ENCODE data around the gene LTV1. TPM values are rescaled to one million over a fixed set of nuclear protein-coding genes. Genes with fewer than 3 reads are reported as not detected.
"Not testable (repeated sequence)": the region's sequence is repeated elsewhere in the genome, so short reads cannot be mapped to it uniquely, and the experiment has no call there.

The LTV1 gene, protein sequence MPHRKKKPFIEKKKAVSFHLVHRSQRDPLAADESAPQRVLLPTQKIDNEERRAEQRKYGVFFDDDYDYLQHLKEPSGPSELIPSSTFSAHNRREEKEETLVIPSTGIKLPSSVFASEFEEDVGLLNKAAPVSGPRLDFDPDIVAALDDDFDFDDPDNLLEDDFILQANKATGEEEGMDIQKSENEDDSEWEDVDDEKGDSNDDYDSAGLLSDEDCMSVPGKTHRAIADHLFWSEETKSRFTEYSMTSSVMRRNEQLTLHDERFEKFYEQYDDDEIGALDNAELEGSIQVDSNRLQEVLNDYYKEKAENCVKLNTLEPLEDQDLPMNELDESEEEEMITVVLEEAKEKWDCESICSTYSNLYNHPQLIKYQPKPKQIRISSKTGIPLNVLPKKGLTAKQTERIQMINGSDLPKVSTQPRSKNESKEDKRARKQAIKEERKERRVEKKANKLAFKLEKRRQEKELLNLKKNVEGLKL
- polyA plus RNA-seq (ENCODE audit: insufficient read length in 4 of 4), result 10 to 100 TPM; 36.8 to 46.3 (median 41.3) TPM

DNA sequence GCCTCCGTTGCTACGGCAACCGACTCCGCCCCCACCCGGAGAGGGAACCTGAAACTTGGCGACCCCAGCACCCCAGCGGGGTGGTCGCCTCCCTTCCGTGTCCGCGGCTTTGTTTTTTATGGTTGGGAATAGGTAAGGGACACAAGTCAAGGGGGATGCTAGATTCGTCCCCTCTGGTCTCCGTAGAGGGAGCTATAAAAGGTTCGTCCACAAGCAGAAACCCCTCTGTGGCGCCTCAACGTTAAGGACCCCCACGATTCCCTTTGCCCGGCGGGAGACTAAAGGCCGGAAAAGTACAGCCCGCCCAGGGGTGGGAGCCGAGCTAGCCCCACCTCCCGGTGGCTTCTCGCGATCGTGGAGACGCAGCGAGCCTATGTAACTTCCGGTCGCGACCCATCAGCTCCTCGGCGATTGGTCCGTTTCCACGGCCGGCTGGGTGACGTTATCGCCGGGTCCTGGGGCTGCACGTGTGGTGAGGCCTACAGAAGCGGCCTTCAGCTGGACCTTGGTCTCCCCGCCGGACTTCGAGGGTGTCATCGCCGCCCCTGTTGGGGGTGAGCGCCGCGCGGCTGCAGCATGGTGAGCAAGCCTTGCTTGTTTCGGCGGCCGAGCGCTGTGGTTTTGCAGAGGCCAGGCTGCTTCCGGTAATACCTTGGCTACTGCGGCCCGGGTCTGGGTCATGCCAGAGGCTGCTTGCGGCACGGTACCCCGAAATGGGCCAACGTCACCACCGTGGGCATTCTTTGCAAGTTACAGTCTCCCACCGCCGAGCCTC, at the start of gene LTV1:
Gene LTV1, plus strand, starts transcription at position 437 of the 775 bp plus-strand sequence. Its CDS starts 140 bp downstream, at position 577.
- DNase-seq (ENCODE audit: low read depth in 4 of 4, low spot score in 3 of 4), result peak; percentile 93 to 95 (median 94)

DNA sequence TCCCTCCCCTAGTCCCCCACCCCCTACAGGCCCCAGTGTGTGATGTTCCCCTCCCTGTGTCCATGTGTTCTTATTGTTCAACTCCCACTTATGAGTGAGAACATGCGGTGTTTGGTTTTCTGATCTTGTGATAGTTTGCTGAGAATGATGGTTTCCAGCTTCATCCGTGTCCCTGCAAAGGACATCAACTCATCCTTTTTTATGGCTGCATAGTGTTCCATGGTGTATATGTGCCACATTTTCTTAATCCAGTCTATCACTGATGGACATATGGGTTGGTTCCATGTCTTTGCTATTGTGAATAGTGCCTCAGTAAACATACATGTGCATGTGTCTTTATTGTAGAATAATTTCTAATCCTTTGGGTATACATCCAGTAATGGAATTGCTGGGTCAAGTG, 46.6 kb upstream of the LTV1 start:
- DNase-seq (ENCODE audit: low read depth in 4 of 4, low spot score in 3 of 4), result not testable (repeated sequence)

DNA sequence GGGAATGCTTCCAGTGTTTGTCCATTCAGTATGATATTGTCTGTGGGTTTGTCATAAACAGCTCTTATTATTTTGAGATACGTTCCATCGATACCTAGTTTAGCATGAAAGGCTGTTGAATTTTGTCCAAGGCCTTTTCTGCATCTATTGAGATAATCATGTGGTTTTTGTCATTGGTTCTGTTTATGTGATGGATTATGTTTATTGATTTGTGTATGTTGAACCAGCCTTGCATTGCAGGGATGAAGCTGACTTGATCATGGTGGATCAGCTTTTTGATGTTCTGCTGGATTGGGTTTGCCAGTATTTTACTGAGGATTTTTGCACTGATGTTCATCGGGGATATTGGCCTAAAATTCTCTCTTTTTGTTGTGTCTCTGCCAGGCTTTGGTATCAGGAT, 44.7 kb upstream of the LTV1 start:
- not testable (repeated sequence) for DNase-seq (ENCODE audit: low read depth in 4 of 4, low spot score in 3 of 4)

DNA sequence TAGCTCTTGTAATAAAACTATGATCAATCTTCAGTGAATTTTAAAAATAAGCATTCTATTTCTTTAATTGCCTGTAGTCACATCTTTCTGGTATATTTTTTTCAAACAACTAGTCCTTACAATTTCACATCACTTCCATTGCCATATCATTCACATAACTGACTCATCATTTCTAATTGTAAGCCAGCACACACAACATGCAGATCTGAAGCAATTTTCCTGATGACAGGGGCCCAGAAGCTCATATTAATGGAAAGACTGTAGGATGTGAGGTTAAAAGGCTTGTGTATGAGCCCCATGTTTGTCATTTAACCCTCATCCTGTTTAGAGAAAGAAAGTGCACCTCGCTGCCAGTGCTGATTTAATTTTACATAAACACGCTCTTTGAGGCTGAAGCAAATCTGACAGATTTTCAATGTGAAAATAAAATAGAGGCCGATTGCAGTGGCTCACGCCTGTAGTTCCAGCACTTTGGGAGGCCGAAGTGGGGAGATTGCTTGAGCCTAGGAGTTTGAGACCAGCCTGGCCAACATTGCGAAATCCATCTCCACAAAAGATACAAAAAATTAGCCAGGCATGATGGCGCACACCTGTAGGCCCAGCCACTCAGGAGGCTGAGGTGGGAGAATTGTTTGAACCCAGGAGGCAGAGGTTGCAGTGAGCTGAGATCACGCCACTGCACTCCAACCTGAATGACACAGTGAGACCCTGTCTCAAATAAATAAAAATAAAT, 40.1 kb upstream of the LTV1 start:
- DNase-seq (ENCODE audit: low read depth in 4 of 4, low spot score in 3 of 4), result no peak

DNA sequence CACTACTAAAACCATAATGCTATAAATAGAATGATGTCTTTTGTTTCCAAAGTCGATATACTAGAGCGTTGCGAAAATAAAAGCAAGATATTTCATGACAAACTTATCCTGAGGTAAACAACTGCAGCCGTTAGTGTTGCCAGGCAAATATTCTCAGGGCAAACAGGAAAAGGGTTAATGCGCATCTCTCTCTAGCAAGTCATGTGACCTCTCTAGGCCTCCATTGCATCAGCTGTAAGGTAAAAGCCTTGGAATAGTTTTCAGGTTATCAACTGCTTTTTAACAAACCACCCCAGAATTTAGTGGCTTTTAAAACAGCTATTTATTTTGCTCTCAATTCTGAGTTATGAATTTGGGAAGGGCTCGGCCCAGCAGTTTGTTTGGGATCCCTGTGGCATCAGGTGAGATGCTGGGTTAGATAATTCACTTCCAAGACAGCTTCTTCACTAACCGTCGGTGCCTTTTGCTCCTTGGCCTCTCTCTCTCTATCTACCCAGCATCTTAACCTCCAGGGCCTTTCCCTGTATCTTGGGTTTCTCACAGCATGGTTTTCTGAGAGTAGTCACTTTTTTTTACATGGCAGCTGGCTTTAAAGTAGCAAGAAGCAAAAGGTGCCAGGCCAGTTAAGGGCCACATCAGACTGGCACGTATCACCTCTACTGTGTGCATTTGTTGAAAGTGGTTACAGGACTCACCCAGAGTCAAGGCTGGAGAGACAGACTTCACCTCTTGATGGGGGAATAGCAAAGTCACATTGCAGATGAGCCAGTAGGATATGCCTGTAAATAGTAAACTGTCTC, 39.2 kb upstream of the LTV1 start:
- no peak for DNase-seq (ENCODE audit: low read depth in 4 of 4, low spot score in 3 of 4)

DNA sequence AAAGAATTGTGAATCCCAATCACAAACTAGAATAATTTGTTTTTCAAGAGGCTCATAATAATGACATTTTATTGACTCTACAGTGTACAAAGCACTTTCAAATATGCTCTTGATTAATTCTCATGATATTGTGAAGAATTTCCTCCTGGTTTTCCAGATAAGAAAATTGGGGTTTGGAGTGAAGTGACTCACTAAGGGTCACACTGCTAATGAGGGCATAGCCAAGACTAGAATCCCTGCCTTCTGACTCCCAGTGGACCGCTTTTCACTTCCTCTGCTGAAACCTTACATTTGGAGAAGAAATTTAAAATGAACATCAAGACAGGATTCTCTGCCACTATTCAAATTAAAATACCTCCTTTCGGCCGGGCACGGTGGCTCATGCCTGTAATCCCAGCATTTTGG, 38.3 kb upstream of the LTV1 start:
- DNase-seq (ENCODE audit: low read depth in 4 of 4, low spot score in 3 of 4), result no peak

DNA sequence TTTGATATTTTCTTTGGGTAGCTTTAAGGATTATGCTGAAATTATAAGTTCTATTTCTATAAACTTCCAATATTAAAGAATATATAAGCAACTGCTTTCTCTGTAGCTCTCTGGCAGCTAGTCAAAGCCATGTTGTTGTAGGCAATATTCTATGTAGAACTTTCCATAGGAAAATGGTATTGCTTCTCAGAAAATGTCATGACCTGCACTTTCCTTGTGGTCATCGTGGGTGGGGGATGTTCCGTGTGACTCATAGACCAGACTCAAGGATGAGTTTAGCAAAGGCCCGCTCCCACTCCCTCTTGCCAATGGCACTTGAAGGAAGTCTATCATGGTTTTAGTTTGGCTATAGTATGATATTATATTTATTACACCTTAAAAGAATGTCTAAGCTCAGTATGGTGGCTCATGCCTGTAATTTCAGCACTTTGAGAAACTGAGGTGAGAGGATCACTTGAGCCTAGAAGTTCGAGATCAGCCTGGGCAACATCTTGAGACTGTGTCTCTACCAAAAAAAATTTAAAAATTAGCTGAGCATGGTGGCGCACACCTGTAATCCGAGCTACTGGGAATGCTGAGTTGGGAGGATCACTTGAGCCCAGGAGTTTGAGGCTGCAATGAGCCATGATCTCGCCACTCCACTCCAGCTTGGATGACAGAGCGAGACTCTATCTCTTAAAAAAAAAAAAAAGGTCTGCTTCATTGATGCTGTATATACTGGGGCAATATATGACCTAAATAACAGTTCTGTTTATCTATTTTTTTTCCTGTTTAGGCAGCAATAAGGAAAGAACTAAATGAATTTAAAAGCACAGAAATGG, 36.6 kb upstream of the LTV1 start:
- DNase-seq (ENCODE audit: low read depth in 4 of 4, low spot score in 3 of 4), result no peak

DNA sequence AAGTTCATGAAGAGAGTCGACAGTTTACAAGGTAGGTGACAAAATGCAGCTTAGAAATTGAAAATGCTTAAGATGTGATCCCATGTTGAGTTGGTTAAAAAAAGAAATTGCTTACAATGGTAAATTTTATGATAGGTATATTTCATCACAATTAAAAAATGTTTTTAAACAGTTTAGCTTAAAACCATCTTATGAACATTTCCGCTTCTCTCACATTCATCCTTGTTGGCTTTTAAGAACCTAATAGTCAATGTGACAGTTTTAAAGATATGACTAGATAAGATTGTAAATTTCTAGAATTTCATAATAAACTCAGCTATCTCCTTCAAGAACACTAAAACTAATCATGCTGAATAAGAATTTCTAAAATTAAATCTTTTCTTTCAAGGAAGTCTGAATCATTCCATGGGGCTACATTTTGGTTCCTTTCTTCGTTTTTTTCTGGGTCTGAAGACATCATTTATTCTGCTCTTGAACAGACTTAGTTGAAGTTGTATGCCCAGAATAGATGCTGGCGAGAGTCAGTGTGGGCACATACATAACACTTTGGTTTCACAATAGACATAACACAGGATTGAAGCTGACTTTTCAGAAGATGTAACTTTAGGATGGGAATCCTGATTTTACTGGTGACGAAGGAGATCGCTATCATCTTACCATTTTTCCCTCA, 35.9 kb upstream of the LTV1 start:
- DNase-seq (ENCODE audit: low read depth in 4 of 4, low spot score in 3 of 4), result no peak

DNA sequence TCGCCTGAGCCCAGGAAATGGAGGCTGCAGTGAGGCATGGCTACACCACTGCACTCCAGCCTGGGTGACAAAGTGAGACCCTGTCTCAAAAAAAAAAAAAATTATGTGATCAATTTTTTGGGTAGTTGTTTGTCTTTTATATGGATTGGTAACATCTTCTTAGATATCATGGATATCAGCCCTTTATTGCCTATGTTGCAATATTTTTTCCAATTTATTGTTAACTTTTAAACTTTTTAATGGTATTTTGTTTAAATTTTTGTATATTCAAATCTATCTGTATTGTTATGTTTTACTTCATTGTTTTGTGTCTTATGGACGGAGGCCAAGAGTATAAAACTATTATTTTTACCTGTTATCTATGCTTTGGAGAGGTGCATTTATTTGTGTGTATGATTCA, 32.4 kb upstream of the LTV1 start:
- no peak for DNase-seq (ENCODE audit: low read depth in 4 of 4, low spot score in 3 of 4)

DNA sequence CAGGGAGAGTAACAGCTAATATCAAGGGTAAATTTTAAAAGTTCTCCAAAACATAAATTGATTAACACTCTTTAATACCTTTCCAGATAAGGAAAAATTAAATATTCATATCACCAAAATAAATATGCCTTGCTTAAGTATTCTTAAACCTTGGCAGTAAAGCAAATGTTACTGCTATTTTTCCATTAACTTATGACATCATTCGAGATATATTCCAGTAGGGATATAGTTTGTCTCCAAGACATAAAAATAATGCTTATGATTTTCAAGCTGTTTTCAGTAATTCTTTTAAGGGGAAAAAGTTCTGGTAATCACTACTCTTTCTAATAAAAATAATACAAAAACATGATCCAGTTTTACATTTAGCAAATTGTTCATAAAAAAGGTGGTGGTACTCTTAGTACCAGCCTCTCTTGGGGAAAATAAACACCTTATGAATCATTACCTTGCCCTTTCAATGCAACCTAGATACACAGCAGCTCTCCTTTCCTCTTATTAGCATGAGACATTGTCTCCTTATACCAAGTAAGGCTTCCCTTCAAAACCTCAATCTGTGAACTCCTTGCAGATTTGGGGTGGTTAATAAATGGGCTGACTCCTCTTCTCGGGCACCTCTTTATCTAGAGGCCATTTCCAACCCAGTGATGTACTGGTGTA, 31.5 kb upstream of the LTV1 start:
- DNase-seq (ENCODE audit: low read depth in 4 of 4, low spot score in 3 of 4), result no peak

DNA sequence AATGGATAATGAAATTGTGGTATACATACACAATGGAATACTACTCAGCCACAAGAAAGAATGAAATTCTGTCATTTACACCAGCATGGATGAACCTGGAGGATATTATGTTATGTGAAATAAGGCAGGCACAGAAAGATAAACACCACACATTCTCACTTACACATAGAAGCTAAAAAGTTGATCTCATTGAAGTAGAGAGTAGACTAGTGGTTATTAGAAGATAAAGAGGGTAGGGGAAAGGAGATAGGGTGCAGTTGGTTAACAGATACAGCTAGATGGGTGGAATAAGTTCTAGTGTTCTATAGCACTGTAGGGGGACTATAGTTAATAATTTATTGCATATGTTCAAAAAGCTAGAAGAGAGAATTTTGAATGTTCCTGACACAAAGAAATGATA, 25.5 kb upstream of the LTV1 start:
- no peak for DNase-seq (ENCODE audit: low read depth in 4 of 4, low spot score in 3 of 4)

DNA sequence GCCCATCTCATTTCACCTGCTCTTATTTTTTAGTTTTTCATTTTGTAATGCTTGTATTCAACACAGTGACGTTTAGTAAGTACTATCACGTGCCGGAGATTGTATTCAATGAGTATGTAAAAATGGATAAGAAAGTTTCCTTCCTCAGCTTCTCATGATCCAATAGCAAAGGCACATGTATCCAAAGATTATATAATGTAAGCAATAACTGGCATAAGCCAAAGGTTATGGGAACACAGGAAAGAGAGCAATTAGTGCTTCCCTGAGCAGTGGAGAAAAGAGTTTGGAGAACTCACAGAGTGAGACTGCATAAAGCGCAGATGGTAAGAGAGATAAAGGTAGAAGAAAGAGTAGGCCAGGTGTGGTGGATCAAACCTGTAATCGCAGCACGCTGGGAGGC, 21.8 kb upstream of the LTV1 start:
- DNase-seq (ENCODE audit: low read depth in 4 of 4, low spot score in 3 of 4), result no peak

DNA sequence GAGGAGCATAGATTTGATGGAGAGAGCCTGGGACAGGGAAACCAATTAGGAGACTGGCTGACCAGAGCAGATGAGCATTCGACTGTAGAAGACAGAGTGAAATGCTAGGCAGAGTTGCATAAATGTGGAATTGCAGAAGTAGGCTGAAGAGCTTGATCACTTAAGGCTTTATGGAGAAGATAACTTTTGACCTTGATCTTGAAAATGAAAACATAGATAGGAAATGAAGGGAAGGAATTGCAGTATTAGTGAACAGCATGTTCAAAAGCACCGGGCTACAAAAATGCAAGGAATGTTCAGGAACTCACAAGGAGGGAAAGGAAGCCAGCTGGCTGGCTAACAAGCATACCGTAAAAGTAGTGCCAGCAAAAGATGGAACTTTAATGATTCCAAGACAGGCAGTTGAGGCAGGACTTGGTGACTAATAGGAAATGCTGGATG, 20.5 kb upstream of the LTV1 start:
- no peak for DNase-seq (ENCODE audit: low read depth in 4 of 4, low spot score in 3 of 4)

DNA sequence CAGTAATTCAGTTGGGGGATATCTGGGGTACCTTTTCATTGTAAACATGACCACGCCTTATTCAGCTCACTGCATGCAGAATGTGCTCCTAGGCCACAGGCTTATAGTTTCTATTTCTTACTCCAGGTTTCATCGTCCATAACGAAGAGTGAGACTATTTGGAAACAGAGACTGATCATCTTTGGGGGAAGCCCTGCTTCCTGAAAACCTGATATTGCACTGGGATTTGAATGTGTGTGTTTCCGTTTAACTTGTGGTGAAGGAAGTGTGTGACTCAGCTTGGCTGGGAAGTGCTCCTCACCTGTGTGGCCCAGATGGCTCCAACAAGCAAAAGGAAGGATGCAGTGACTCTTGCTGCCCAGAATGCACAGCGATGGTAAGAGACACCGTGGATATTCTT, 19.6 kb upstream of the LTV1 start:
- no peak for DNase-seq (ENCODE audit: low read depth in 4 of 4, low spot score in 3 of 4)

DNA sequence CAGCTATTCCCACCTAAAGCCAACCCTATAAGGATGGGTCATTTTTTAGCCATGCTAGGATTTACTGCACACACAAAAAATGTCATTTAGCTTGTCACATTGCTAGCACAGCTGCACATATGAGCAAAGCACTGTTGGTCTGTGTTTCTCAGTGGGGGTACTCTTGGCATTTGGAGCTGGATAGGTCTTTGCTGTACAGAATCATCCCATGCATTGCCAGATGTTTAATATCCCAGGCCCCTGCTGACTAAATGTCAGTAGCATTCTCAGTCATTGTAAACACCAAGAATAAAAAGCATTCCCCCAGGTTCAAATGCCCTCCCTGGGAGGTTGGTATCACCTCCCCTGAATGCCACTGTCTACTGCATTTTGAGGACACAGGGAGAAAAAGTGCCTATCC, 14.6 kb upstream of the LTV1 start:
- no peak for DNase-seq (ENCODE audit: low read depth in 4 of 4, low spot score in 3 of 4)

DNA sequence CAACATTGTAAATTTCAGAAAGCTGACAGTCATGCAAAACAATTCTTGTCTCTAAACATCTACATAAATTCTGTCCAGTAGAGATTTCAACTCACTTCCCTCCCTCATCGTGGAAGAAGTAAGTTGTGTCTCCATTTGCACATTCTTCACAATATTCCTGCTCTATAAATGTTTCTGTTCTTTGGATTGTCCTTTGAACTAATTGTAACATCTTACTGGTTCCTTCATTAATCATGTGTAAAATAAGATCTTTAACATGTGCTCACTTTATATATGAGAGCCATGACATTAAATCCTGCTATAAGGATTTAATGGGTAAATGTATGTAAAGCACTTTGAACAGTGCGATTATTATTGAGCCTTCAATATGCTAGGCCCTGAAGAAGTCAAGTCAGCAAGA, 7.0 kb upstream of the LTV1 start:
- no peak for DNase-seq (ENCODE audit: low read depth in 4 of 4, low spot score in 3 of 4)

DNA sequence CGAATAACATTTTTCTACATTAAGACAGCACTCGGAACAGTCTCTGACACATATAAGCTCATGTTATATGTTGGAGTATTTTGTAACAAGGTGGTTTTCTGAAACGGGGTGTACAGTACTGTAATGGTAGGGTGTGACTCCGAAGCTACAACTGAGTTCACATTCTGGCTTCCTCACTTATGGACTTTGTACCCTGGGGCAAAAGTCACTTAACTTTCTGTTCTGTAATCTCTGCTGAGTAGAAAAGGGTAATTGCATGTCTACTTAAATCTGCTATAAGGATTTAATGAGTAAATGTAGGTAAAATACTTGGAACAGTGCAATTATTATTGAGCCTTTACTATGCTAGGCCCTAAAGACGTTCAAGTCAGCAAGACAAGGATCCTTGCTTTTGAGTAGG, 4.7 kb upstream of the LTV1 start:
- no peak for DNase-seq (ENCODE audit: low read depth in 4 of 4, low spot score in 3 of 4)

DNA sequence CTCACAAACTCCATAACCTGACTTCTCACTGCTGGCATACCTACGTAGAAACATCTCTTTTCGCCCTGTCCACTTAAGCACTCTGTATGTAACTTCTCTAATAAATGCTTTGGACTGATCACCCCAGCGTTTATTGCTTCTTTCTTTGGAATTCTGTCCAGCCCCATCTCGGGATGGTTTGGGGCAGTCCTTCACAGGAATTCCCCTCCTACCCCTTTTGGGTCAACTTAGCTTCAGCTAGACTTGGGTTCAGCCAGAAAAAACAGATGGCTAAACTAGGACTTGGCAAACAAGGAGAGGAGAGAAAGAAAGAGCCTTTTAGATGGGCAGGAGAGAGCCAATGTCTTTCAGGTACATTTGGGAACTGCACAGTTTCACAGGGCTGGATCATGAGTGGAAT, 3.9 kb upstream of the LTV1 start:
- no peak for DNase-seq (ENCODE audit: low read depth in 4 of 4, low spot score in 3 of 4)

Measured in left renal pelvis (tissue), 4 donors.